SKM-1 treated with dmso at 0.1 percent for 144 hours (cell line): ENCODE results near the gene SLC22A4.

Experiments used
- DNase-seq: peaks from one replicate; lab custom pipeline; 2025; ENCODE audit not compliant: unreplicated experiment; lab: John Stamatoyannopoulos, UW

SLC22A4 gene

DNA sequence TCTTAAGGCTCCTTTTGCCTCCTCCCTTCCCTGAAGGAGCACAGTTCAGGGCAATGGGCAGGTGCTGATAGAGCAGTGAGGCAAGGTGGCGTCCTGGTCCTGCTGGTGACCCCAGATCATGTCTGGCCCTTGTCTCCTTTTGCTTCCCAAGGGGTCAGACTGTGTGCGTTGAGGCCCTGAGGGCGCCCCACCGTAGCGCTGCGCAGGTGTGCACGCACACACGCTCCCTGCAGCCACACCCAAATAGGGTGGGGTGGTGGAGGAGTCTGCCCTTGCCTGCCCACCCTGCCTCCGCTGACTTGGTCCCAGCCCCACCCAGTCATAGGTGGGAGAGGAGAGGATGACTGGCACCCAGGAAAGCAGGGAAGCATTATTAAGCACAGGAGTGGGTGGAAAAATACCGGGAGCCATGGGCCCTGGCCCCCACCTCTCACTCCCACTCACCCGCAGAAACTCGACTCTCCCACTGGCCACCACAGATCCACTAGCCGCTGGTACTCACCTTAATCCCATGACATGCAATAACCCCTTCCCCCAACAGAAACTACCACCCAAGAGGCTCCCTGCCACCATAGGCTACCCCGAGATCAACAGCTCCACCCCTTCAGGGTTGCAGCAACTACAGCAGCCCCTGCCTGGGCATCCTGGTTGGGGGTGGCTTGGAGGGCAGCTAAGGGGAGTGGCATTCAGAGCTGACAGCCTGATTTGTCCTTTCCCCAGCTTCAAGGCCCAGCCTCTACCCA is 20.0 kb upstream of the SLC22A4 start:
- DNase-seq: no peak

DNA sequence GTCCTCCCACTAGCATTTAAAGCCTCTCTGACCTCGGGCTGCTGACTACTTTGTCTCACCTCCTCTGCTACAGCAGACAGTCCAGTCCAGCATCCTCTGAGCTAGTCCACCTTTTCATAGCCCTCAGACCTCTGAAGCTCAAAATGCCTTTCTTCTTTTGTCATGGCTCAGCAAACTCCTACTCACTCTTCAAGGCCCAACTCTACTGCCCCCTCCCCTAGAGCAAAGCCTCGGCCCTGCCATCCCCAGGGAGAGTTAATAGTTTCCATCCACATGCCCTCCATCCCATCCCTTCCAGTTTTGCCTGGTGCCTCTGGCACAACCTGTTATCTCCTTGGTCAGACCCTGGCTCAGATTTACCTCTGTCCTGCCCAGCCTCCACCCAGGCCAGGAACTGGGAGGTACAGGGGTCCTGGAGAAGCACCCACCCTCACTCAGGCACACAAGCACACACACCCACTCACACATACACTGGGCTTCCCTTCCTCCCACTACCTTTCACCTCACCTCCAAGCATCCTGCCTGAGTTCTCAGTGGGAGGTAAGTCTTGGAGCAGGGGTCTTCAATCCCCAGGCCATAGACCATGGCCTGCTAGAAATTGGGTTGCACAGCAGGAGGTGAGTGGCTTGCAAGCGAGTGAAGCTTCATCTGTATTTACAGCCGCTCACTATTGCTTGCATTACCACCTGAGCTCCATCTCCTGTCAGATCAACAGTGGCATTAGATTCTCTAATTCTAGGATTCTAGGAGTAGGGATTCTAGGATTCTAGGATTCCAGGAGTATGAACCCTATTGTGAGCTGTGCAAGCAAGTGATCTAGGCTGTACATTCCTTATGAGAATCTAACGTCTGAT is 18.6 kb upstream of the SLC22A4 start:
- no peak for DNase-seq

DNA sequence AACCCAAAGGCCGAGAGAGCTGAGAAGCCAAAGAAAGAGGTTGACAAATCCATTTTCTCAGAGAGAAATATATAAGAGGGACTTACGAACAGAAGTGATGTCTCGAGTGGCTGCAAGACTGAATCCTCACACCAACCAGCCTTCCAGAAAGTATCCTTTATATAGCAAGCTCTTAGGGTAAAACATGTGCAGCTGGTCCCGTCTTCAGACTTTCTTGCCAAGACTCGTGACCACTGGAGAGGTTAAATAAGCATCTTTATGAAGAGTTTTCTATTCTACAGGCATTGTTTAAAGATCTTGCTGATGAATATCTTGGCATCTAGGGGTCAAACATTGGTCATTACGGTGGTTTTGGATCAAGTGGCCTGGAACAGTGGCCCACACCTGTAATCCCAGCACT is 16.9 kb upstream of the SLC22A4 start:
- DNase-seq: no peak

DNA sequence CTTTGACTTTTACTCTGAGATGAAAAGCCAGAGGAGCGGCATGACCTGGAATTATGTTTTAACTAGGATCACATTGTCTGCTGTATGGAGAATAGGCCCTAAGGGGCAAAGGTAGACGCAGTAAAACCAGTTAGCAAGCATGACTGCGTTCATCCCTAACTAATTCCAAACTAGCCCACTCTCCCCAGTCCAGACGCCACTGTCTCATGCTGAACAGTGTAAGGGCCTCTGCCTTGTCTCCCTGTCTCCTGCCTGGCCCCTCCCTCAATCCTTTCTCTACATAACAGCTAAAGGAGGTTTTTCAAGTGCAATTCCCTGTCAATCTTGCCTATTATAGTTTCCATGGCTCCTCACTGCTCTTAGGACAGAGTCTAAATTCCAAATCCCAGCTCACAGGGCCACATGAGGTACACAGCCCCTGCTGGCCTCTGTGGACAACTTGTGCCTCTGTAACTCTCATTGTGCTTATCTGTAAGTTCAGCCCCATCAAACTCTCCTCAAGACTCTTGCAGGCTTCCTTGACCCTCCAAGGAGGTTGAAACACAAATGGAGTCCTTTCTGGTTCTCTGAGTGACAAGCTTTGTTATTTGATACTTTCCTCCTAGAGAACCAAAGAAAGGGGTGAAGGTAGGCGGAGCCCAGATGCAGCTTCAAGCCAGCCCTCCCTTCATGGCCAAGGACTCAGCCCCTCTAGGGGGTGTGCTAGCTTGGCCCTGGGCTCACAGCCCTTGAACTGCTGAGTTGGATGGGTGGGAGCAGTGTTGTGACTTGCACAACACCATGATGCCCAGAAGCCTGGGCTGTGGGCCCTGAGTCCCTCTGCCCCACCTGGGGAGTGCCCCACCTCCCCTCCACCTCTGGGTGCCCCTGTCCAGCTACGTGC is 16.0 kb upstream of the SLC22A4 start:
- DNase-seq: no peak

DNA sequence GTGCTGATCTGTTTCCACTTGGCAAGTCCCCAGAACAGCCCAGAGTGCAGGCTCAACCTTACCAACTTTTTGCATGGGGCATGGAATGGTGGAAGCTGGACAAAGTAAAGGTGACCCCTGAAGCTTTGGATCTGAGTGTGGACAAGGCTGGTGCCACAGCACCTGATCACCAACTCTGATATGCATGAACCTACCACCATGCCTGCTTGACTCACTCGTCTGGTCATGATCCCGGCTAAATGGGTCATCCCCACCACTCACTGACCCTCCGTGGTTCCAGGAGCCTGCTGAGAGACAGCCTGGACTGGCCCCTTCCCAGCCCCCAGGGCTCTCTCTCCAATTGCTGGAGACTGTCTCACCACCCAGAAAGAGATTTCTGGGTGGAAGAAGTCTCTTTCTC is 14.4 kb upstream of the SLC22A4 start:
- no peak for DNase-seq

DNA sequence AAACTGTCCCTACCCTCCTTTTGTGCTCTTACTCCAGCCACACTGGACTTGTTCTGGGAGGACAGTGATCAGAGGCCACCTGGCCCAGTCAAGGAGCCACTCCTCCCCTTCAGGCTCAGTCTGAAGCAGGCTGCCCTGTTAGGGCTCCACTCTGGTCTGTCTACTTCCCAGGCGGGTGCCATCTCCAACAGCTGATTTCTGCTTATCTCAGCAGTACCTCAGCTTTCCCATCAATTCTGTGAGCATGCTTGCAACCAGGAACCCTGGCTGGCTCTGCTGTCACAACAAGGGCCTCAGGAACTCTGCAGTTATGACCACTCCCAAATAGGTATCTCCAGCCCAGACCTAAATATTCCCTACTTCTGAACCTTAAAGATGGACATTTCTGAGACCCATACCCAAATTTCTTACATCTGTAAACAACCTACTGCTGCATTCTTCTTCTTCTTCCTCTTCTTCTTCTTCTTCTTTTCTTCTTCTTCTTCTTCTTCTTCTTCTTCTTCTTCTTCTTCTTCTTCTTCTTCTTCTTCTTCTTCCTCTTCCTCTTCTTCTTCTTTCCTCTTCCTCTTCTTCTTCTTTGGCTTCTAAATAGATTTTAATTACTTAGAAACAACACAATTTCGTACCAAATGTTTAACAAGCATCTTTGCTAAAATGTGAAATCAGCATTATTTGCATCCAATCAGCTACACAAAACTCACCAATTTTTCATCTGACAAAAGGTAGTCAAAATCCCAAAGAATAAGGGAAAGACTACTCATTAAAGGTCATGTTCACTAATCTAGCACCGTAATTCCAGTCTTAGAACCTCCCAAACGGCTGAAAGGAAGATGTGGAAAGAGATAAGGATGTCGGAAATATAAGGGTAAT is 13.6 kb upstream of the SLC22A4 start:
- DNase-seq: no peak

DNA sequence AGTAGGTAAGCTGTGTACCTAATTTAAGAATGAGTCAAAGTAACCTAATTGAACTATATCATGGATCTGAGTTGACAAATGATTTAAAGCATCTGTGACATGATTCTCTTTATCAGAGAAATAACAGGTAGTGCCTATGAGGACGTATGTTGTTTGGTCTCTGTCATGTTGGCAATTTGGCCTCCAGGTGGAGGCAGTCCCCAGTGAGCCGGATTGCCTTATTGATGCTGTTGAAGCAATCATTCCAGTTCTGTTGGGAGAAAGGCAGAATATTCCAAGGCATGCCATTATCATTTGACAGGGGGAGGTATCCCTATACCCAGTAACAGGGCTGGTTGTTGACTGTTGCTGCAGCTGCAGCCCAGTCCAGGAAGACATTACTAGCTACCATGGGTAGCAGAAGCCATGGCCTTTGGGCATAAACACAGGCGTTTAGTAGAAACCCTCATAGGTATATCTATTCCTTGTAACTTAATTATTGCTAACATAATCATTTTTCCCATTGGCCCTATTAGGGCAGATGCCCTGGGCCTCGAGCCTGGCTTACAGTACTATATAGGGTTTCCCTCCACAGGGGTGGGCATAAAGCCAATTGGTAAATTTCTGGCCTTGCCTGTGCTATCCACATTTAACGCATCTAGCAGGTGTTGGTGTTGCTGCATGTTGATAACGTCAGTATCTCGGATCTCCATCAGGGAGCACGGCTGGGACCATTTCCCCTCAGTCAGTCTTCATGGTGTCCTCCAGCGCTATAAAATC is 12.2 kb upstream of the SLC22A4 start:
- DNase-seq: no peak

DNA sequence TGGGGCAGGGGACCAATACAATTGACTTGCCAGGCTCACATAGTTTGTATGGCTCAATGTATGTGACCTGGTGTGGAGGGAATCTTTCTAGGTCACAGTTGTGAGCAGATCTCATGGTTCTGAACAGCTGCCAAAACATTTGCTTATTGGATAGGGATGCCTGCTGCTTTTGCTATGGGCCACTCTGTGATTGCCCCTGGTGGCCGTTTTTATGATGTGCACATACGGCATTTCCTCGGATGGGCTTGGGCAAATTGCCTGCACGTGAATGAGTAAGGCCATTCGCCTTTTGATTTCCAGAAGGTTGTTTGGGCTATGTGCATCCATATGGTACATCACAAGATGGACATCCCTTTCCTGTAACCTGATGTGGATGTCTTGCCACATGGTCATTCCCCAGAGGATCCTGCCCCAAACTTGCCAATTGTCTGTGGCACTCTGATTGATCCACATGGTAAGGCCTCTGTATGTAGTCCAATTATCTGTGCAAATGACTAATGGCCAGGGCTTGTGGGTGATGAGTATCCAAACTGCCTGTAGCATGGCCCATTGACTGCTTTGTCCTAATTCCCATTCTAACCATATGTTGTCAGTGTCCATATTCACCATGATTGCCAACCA is 10.7 kb upstream of the SLC22A4 start:
- no peak for DNase-seq

DNA sequence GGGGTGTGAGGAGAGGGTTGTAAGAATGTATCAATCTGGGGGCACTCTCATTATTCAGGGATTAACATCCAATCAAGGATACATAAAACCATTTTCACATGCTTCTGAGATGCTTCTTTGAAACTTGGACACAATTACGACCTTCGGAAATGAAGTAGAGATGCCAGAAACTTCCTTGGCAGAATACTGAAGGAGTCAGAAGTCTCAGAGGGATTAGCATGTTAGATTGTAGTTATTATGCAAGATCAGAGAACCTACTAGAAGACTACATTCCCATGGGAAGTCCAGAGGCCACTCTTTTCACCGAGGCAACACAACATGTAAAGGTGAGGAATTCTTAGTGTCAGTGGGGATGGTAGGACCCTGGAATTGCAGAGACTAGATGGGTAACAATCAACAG is 5.1 kb upstream of the SLC22A4 start:
- DNase-seq: no peak

DNA sequence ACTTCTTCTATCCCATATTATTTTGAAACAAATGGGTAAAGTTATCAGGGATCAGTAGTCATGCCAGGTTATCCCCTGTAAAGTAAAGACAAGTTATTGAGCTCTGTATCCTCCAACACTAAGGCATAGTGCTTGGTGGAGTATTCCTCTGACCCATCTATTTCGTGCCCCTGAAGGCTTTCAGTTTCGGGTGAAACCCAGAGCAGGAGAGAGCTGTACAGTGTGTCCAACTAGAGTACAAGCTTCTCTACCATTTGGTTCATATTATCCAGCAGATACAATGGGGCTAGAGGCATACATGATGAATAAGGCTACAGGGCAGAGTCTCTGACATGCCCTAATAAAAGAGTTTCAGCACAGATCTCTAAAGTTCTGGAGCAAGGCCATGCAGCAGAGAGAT is 3.2 kb upstream of the SLC22A4 start:
- DNase-seq: no peak

DNA sequence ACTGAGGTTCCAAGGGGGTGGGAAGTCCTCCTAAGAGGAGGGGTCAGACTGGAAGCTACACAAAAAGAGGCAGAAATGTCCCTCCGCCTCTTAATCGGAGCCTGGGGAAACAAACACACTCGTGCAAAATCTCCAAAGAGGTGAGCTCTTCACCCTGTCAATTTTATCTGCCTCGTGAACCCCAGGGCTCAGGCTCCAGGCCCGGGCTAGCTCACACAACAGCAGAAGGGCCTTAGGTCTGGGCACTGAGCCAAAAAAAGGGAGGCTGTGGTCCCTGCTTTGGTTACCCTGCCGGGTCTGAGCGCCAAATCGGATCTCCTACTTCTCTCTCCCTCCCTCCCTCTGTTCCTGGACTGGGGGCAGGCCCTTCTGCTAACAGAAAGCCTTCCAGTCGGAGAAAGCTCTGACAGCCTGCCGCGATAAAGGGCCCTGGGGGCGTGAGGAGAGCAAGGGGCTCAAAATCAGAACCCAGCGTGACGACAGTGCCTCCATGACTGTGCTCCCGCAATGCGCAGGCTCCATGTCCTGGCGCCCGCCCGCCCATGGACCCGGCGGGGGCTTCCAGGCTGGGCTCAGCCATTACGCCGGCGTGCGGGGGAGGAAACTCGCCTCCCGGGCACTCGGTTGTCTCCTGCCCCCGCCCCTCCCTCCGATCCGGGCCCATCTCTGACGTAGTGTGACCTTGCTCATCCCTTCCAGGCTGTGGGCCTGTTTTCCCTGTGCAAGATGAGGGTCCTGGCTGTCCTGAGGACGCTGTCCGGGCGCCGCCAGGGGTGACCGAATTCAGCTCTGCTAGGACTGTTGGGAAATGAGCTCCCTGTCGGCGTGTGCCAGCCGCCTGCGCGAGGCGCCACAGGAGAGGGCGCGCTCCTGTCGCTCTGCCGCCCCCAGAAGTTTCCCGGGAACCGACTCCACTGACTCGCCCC is 865 bp upstream of the SLC22A4 start:
- DNase-seq: peak; percentile 64

DNA sequence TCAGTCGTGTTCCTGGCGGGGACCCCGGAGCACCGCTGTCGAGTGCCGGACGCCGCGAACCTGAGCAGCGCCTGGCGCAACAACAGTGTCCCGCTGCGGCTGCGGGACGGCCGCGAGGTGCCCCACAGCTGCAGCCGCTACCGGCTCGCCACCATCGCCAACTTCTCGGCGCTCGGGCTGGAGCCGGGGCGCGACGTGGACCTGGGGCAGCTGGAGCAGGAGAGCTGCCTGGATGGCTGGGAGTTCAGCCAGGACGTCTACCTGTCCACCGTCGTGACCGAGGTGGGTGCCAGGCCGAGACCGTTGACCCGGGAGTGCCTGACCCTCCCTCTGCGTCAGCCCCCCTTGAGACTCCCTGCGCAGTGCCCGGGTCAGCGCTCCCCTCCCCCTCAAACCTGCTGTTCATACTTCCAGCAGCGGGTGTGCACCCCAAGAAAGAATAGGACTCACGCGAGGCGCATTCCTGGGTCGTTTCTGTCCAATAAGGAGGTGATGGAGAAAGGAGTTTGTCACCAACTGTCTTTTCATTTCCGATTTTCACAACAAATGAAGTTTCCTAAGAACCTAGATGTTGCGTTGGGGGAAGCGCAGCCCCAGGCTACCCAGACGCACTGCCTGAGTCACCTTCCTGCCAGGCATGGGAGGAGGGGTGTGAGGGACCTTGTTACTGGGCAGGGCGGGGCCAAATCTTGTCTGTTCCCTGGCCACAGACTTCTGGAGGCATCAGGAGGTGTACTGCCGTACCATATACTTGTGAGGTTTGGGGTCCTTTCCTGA is 722 bp downstream of the SLC22A4 start:
- DNase-seq: peak; percentile 96

DNA sequence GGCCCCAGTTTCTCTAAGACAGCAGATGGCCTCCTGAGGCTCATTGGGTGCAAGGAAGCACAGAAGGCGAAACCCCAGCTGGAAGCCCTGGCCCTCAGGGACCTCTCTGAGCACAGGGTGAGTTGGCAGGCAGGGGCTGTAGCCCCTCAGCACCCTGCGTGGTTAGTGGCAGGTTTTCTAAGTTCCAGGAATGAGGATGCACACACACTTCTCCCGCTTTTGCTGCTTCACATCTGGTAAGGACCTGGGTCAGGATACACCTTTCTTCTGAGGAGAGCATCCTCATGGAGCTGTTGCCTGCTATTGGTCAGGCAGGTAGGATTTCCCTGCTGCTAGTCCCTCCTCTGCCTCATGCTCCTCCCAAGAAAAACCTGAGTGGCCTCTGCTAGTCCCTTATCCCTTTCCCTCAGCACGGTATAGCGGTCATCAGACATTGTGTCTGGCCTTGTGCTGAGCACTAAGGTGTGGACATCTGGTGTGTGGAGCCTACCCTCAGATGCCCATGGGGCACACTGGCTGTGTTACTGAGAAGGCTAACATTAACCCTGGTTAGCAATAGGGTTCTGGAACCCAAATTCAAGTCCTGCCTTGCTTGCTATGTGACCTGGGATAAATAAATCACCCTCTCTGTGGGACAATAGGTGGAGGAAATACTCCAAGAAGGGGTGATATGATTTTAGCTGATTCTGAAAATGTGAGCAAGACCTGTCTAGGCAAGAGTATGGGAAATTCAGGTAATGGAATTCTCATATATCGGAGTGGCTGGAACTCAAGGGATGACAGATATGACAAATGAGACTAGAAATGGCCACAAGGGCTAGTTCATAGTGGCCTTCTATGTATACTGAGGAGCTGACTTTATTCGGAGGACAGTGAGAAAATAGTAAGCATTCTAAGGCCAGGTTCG is 1.6 kb downstream of the SLC22A4 start:
- no peak for DNase-seq

DNA sequence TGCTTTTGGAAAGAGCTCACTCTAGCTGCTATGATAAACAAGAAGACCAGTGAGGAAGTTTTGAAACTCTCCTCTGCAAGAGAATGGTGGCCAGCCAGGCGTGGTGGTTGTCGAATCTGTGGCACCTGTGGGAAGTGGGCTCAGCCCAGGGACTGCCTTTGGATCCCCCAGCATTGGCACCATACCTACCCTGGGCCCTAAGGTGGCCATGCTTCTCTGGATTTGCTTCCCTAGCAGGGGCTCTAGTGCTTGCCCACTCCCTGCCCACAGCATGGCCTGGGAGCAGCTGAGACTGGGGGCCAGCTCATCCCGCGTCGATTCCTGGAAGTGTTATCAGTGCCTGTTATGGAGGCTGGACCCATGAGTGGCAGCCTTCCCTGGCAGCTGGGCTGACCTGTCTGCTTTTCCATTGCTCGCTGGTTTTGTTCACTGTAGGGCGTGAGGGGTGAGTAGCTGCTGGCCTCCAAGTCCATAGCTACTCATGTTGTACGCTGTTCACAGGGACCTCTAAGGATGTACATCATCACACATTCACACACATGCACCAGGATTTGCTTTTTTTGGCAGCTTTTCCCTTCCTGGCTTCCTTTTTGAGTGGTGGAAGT is 2.3 kb downstream of the SLC22A4 start:
- no peak for DNase-seq

DNA sequence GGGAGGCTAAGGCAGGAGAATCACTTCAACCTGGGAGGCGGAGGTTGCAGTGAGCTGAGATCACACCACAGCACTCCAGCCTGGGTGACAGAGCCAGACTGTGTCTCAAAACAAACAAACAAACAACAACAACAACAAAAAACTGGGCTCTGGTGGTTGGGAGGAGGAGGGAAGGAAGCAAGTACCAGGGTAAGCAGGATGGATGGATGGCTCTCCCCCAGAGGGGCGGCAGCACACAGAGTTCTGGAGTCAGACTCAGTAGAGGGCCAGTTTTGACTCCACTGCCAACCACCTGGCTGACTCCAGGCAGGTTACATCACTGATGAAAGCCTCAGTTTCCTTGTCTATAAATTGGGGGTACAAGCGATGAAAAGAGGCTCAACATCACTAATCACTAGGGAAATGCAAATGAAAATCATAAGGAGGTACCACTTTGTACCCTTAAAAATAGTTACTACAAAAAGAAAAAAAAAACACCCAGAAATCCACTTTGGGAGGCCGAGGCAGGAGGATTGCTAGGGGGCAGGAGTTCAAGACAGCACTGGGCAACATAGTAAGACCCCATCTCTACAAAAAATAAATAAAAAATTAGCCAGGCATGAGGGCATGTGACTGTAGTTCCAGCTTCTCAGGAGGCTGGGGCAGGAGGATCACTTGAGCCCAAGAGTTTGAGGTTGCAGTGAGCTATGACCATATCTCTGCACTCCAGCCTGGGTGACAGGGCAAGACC is 3.2 kb downstream of the SLC22A4 start:
- no peak for DNase-seq
